Kidney epithelial cell (primary cell): ENCODE data around the gene FKTN. TPM values are rescaled to one million over a fixed set of nuclear protein-coding genes. Genes with fewer than 3 reads are reported as not detected.
"Not testable (repeated sequence)": the region's sequence is repeated elsewhere in the genome, so short reads cannot be mapped to it uniquely, and the experiment has no call there.

Experiments used
- DNase-seq: peaks from one replicate; pipeline ENCODE4 v3.0.0-alpha.2; 2010; ENCODE audit warnings: low read depth
- H3K27me3 ChIP-seq: 2 replicates; pipeline ENCODE4 v1.6.0; 2011; ENCODE audit warnings: low read length; ENCODE audit not compliant: control insufficient read depth, insufficient read depth
- H3K36me3 ChIP-seq: 2 replicates; pipeline ENCODE4 v1.5.1; 2011; ENCODE audit warnings: low read length; ENCODE audit not compliant: control insufficient read depth, insufficient read depth
- H3K4me3 ChIP-seq: 2 replicates; pipeline ENCODE4 v1.5.1; 2011; ENCODE audit warnings: low read depth, mild to moderate bottlenecking, control low read depth, low read length
- total RNA-seq: library from RNA; depleted of rRNA; stranded (reverse); fragments of >200 nt; gene quantifications from 2 replicates; pipeline ENCODE4 v1.2.3, GENCODE V29; 2015
- TF ChIP-seq, protein P1 (sequence below): IDR thresholded peaks from 2 replicates; pipeline ENCODE4 v1.5.1; 2011; ENCODE audit warnings: mild to moderate bottlenecking, moderate library complexity, low read length, control low read depth, inconsistent platforms; ENCODE audit not compliant: insufficient read depth, poor library complexity, severe bottlenecking

FKTN gene
- total RNA-seq, result 16.9 and 39.7 TPM in 2 replicates

DNA sequence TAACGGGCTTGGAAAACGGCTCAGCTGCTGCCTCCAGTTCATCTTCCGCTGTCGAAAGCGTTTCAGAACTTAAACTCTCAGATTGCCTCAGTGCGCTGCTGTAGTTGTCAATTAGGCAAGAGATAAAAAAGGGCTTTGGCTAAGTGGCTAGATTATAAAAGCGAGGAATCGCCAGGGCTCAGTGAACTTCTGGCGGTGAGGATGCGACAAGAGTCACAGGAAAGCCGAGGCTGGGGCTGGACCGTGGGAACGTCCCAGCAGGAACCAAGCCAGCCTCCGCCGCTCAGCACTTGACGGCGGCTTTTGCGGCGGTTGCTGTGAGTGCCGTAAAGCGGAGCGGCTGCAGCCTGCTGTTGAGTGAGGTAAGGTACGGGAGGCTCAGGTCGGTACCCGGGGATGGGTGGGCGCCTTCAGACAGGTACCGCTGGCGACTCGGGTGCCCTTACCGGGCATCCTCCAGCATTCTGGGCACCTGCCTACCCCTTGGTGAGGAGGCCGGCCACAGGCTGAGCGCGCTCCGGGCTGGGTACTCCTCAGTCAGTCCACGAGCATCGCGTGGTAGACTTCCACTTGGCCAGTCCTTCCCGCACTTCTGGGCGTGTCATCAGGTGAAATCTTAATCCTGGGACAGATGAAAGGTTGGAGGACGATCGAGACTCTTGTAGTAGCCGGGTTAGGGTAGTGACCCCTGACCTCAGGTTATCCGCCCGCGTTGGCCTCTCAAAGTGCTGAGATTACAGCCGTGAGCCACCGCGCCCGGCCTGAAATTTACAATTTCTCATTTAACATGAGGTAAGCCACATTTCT, at the start of gene FKTN:
TSS of gene FKTN (plus strand) at position 328 of the 807 bp plus-strand sequence. CDS start 16,902 bp downstream, outside the sequence.
- TF ChIP-seq, protein P1, sequence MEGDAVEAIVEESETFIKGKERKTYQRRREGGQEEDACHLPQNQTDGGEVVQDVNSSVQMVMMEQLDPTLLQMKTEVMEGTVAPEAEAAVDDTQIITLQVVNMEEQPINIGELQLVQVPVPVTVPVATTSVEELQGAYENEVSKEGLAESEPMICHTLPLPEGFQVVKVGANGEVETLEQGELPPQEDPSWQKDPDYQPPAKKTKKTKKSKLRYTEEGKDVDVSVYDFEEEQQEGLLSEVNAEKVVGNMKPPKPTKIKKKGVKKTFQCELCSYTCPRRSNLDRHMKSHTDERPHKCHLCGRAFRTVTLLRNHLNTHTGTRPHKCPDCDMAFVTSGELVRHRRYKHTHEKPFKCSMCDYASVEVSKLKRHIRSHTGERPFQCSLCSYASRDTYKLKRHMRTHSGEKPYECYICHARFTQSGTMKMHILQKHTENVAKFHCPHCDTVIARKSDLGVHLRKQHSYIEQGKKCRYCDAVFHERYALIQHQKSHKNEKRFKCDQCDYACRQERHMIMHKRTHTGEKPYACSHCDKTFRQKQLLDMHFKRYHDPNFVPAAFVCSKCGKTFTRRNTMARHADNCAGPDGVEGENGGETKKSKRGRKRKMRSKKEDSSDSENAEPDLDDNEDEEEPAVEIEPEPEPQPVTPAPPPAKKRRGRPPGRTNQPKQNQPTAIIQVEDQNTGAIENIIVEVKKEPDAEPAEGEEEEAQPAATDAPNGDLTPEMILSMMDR, result no peak
- DNase-seq, result peak; percentile 57
- H3K36me3 ChIP-seq, result no peaks in the 10 kb centered on the region

DNA sequence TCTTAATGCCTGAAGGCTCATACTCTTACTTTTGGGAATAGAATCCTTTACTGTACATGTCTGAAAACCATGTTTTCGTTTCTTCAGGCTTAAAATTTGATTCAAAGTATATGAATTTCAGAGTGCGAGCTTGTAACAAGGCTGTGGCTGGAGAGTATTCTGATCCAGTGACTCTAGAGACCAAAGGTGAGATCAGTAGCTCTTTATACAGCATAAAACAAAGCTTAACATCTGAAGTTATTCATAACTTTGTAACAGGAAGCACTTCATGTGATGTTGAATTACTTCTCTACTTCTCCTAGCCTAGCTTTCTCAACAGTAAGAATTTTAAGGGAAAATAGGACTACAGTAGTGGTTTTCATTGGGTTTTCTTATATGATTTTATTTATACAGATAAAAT, 49.4 kb upstream of the FKTN start:
- TF ChIP-seq, protein P1, result no peak
- Histone ChIP-seq H3K27me3 (no peaks in the 10 kb centered on the region), H3K4me3 (no peak overlapping the region), H3K36me3 (no peaks in the 10 kb centered on the region)
- DNase-seq, result no peak

More for the DNA sequence above, at the start of gene FKTN:
- no peaks in the 10 kb centered on the region for H3K27me3 ChIP-seq
- peak within 1 kb of the TSS; percentile 63 for H3K4me3 ChIP-seq

GRCh38 chr9:105510024-105510423, 47.9 kb upstream of the FKTN start:
- TF ChIP-seq, protein P1, result no peak
- no peaks in the 10 kb centered on the region for H3K27me3 ChIP-seq
- H3K36me3 ChIP-seq, result no peaks in the 10 kb centered on the region
- DNase-seq, result peak; percentile 19
- no peak overlapping the region for H3K4me3 ChIP-seq

DNA sequence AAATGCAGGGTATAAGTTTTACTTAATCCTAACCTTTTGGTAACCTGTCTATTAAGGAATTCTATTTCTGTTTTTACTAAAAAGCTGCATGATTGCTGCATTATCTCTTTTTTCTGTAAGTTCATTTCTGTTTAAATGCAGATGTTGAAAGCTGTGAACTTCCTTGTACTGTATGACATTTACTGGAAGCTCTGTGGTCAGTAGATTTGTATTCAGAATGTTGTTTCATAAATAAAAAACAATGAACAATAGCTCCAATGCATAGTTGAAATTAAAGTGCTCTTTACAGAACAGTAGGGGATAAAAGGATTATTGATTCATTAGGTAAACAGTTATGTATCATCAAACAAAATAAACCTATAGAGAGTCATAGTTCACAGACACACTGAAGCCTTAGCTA, 46.5 kb upstream of the FKTN start:
- no peak for DNase-seq
- peaks cover 1% of the 10 kb centered on the region for H3K36me3 ChIP-seq
- no peaks in the 10 kb centered on the region for H3K27me3 ChIP-seq
- TF ChIP-seq, protein P1, result no peak
- no peak overlapping the region for H3K4me3 ChIP-seq

DNA sequence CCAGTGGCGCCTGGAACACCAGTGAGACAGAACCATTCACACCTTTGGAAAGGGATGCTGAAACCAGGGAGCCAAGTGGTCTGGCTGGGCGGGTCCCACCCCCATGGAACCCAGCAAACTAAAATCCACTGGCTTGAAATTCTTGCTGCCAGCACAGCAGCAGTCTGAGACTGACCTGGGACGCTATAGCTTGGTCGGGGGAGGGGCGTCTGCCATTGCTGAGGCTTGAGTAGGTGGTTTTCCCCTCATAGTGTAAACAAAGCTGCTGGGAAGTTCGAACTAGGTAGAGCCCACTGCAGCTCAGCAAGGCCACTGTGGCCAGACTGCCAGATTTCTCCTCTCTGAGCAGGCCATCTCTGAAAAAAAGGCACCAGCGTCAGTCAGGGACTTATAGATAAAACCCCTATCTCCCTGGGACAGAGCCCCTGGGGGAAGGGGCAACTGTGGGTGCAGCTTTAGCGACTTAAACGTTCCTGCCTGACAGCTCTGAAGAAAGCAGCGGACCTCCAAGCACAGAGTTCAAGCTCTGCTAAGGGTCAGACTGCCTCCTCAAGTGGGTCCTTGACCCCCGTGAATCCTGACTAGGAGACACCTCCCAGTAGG, 42.0 kb upstream of the FKTN start:
- TF ChIP-seq, protein P1, result no peak
- DNase-seq, result no peak
- Histone ChIP-seq H3K27me3 (no peaks in the 10 kb centered on the region), H3K36me3 (peaks cover 1% of the 10 kb centered on the region), H3K4me3 (no peak overlapping the region)

GRCh38 chr9:105519710-105520369, 38.1 kb upstream of the FKTN start:
- not testable (repeated sequence) for H3K36me3 ChIP-seq, DNase-seq, H3K27me3 ChIP-seq
- peak overlapping the region; percentile 34 for H3K4me3 ChIP-seq

GRCh38 chr9:105520992-105521391, 36.9 kb upstream of the FKTN start:
- not testable (repeated sequence) for H3K4me3 ChIP-seq, H3K36me3 ChIP-seq, DNase-seq, H3K27me3 ChIP-seq

- DNase-seq, H3K27me3 ChIP-seq, H3K36me3 ChIP-seq, H3K4me3 ChIP-seq: not testable (repeated sequence)
Observed at GRCh38 chr9:105522618-105523385, 35.1 kb upstream of the FKTN start.
